G401.6 (cell line): Measurements from ENCODE around the gene TENM4.
A peak's percentile ranks its signal among the peaks of the same experiment; 100 is the strongest.

Experiments
- FAIRE-seq: peaks from 2 replicates; lab custom pipeline; 2012; peaks lifted over from hg19 to GRCh38; lab: Jason Lieb, UNC

The TENM4 gene

DNA sequence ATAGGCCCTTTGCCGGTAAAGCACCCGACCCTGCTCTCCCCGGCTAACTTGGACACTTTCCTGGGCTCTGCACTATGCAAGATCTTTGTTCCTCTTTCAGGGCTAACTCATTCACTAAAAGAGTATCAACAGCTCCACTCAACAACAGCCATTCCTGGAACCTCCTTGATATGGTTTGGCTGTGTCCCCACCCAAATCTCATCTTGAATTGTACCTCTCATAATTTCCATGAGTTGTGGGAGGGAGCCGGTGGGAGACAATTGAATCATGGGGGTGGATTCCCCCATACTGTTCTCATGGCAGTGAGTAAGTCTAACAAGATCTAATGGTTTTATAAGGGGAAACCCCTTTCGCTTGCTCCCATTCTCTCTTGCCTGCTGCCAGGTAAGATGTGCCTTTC is 330.0 kb downstream of the TENM4 start:
- no peak for FAIRE-seq

DNA sequence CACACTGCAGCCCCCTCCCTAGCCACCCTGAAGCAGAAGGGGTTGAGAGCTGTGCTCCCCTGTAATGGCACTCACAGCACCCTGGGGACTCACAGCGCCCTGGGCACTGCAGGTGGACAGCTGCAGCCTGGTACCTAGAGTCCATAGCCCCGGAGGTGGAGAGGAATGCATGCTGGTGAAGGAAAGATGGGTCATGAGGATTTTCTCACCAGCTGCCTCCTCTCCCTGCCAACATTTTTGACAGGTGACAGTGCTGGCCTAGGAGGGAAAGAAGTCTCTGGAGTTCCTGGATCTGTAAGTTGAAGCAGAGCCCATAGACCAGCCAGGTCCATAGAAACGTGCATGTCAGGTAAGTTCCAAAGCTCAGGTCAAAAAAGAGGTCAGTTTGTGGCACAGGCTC is 330.5 kb downstream of the TENM4 start:
- FAIRE-seq: no peak

DNA sequence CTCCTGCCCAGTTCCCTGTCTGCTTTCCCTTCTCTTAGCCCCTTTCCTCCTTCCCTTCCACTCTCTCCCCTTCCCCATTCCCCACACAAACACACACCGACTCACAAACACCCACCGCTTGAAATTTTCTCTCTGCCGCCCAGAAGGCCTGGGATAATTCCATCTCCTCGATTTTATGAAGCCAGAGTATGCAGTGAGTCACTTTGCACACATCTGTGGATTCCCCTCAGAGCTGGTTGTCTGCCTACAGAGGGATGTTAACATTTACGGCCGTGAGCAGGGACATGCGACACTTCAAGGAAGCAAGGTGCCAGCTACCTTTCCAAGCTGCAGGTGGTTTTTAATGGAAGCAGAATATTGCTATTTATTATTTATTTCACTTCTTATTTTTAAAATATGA is 332.0 kb downstream of the TENM4 start:
- FAIRE-seq: no peak

DNA sequence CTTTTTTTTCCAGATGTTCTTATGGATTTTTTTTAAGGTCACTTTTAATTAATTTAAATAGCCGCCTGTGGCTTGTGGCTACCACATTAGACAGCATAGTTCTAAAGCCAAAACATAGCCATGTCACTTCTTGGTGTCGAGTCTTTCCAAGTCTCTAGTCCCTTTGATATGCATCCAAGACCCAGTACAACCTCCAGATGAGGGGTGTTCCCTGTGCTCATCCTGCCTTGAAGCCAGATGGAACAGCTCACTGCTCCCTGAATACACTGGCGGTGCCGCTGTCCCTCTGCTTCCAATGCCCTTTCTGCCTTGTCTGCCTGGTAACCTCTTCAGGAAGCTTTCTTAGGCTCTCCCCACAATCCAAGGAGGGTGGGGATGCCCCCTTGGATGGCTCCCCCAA is 338.0 kb downstream of the TENM4 start:
- no peak for FAIRE-seq

DNA sequence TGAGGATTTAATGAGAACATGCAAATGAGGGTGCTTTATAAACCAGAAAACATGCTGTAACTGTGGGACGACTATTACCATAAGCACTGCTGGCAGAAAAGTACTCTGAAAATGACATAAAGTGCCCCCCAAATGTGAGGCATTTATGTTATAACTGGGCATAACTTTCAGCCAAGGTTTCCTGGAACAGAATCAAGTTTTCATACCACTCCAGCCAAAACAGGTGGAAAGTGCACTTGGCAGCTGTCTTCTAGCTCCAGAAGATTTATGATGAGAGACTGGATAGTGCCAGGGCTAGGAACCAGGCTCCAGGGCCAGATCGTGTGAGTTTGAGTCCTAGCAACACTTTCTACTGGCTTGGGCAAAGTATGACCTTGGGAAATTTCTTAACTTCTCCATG is 339.2 kb downstream of the TENM4 start:
- no peak for FAIRE-seq

DNA sequence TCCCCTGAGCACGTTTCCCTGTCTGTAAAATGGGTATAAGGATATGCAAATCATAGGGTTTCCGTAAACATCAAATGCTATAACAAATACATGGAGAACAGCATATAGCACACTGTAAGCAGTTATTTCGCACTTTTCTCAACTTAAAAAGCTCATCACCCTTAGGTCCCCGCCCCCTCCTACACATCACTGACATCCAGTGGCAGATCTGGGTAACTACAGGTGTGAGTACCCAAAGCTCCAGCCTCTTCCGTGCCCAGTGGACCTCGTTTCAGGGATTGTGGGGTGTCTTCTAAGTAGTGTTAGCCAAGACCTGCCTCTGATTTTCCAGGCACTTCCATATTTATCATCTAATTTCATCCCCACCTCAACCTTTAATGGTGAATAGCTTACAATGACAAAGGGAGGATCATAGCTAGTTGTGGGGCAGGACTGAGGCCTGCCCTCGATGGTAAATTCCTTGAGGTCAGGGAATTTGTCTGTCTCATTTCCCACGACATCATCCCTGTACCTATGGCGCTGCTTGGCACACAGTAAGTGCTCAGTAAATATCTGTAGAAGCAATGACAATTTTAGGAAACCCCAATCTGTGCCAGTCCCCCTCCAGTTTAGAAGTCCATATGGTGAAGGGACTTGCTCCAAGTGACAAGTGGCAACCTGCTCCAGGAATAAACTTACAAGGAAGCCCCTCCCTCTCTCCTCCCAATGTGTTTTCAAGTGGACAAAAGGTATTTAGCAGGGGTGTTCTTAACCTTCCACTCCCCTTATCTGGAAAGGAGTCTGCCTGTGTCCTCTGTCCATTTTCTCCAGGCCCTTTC is 340.5 kb downstream of the TENM4 start:
- FAIRE-seq: peak; percentile 94

DNA sequence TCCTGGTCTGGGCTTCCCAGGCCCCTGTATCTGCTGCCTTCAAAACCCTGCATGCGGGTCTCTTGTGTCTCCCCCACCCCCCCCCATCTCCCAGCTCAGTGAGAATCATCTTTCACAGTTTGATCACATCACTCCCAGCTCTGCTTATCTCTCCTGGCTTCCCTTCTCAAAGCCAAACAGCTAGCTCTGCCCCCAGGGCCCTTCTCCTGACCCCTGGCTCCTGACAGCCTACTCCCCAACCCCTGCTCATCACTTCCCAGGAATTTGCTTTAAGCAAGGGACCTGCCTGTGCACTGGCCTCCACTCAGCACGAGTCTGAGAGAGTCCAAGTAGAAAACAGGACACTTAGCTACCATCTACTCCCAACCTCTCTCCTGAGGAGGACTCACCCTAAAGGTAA is 342.7 kb downstream of the TENM4 start:
- no peak for FAIRE-seq

DNA sequence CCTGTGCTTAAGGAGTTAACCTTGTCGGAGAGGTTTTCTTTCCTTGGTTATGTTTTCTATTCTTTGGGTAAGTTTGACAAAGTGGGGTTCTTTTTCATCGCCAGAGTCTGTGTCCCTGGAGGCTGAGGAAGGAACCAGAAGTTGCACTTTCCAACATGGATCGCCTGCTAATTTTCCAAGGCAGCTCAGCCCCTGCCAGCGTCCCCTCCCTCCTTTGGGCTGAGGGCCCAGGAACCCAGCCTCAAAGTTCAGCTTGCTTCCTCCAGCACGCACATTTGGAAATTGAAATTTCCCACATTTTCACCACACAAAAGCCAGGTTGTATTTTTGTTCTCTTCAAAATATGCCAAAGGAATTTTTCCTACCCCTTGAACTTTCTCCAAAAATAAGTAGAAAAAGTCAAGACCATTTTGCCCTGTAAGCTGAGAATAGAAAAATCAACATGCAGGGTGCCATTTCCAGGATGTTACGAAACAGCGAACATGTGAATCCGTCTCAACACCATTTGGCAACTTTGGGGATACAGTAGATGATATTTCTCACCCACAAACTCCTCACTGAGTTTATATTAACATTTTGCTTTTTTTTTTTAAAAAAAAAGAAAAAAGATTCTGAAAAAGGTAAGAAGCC is 343.5 kb downstream of the TENM4 start:
- peak; percentile 51 for FAIRE-seq

DNA sequence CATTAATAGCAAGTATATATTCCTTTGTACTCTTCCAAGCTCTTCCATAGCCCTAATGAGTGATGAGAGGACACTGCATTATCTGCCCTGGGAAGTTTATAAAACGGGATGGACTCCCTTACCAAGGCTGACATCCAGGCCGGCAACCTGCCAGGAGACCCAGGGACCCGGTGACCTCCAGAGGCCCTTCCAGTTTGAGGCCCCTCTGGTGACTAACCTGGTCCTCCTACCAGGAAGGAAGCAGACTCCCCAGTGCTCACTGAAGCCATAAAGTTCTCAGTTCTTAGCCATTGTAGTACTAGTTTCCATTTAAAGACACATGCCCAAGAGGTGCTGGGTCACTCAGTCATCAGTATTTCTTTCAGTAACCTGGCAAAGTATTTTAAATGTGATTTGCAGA is 345.4 kb downstream of the TENM4 start:
- no peak for FAIRE-seq

DNA sequence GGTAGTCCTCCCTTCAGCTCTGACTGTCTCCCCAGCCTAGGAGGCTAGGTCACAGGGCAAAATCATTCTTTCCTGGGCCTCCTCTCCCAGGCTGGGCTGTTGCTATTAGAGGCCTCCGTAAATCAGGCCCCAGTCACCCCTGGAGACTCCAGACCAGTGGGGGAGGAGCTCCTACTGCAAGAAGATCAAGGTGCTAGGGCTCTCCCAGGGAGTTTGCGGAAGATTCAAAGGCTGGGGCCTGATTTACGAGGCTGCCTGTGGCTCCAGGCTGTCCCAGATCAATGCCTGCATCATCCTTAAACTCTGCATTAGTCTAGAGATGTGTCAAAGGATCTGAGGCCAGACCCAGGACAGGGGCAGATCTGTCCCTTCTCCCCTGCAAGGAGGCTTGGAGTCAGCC is 346.2 kb downstream of the TENM4 start:
- FAIRE-seq: no peak

DNA sequence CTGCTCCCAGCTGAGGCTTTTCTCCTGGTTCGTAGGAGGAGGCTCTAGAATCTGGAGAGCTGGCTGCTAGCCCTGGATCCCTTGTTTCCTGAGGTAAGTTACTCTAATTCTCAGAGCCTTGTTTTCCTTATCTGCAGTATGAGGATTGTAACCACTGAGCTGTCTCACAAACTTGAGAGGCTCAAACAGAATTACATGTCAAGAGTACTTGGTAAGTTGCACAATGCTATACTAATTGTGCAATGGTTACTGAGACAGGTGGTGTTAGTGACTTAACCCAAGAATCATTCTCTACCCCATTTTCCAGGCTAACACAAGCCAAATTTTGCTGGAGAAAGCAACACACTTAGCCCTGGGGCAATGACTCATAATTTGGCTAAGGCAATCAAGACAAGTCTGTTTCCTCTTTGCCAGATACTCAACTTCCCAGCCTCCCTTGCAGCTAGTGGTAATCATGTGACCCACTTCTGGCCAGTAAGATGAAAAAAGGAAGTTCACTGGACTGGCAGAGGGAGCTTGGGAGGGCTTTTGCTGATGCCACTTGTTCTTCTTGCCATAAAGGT is 348.0 kb downstream of the TENM4 start:
- FAIRE-seq: no peak

DNA sequence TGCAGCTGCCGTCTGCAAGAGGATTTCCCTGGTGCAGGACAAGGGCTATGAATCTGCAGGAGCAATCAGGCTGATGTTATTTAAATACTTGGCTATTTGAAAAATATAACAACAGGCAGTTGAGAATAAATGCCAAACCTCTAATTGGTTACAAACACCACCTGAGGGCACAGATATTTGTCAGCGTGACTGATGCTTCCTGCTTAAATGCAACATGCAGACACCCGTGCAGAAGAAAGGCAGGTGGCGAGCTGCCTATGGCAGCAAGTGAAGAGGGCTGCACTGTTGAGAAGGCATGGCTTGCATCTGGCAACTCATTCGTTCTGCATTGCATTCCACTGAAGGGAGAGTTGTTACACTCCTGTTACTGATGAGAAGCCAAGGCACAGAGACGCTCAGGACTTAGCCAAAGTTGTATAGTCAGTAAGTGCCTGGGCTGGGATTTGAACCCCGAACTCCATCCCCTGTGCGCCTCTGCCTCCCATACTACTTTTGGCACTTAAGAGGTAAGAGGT is 350.6 kb downstream of the TENM4 start:
- FAIRE-seq: no peak

DNA sequence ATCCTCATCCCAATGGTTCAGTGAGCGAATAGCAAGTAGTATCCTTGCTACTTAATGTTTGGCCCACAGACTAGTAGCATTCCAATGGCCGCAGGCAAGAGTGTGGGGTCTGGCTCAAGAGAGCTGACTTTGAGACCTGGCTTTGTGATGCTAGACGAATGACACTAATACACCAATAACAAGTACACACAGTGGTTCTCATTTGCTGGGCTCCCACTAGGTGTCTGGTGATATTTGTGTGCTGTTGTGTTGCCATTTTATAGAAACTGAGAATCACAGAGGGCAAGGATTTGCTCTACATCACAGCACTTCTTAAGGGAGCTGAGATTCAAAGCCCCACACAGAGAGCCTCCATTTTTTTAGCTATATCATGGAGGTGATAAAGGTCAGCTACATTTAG is 351.2 kb downstream of the TENM4 start:
- no peak for FAIRE-seq

DNA sequence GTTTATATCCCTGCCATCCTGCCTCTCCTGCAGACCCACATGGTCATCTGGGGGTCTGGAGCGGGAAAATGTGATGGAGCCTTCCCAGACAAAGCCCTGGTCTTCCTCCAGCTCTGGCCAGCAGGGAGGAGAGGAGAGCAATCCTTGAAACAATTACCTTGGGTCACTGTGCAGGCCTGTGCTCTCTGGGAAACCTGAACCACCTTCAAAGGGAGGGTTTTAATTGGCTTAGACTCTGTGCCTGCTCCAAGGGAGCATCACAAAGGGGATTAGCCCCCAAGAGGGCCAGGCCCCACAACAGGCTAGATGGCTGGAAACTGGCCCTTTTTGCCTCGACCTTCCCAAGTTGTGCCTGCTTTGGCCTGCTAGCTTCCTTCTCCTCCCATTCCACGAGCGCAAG is 351.9 kb downstream of the TENM4 start:
- FAIRE-seq: no peak

DNA sequence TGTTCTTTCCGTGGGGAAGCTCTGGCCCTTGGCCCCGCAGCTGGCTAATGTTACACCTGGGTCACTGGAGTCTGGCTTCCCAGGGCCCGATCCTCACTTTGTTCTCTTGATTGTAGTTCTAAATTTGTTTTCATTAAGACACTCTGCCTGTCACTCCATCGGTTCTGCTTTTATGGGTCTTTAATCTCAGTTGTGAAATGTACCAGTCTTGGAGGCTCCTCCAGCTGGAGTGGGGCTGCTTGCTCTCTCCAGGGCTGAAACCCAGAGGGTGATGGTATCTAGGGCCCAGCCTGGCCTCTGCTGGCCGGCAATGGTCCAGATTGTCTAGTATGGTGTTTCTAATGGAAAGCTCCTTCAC is 352.9 kb downstream of the TENM4 start:
- FAIRE-seq: no peak

DNA sequence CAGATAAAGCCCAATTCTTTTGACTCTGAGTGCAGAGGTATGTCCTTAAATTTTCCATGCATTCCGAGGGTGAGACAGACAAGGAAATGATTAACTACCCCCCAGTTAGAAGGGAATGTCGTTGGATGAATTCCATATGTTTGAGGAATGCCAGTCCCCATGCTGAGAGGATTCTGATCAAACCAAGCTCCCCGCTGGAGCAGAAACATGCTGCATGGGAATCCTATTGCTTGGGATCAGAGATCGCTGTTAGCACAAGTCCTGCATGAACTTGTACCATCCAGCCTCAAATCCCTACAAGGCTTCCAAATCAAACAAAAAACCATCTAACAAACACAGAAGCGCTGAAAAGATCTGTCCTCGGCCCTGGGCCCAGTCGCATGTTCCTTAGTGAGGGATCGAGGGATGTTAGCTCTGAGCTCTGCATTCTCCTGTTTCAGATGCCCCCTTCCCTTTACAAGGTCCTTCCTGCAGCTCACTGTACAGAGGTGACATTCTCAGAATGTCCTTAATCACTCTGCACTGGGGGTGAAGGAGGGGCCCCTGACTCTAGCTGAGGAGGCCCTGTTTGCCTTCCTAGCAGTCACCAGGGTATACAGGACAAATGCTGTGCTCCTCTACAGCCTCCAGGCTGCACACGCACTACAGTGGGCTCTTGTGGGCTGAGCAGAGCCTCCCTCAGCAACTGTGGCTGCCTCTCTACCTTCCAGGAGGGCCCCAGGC is 353.4 kb downstream of the TENM4 start:
- FAIRE-seq: peak; percentile 99

DNA sequence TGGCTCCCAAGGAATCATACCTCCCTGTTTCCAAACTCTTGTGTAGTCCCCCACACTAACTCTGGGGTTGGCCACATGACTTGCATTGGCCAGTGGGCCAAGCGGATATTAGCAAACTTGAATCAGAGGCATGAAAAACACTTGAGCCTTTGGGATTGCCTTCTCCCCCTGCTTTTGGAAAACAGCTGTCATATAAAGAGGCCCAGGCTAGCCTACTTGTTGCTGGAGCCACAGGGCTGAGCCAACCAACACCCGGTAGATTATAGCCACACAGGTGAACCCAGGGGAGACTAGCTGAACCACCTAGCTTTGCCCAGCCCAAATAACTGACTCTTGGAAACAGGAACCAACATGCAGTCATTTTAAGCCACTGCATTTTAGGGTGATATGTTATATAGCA is 354.8 kb downstream of the TENM4 start:
- FAIRE-seq: peak; percentile 70

DNA sequence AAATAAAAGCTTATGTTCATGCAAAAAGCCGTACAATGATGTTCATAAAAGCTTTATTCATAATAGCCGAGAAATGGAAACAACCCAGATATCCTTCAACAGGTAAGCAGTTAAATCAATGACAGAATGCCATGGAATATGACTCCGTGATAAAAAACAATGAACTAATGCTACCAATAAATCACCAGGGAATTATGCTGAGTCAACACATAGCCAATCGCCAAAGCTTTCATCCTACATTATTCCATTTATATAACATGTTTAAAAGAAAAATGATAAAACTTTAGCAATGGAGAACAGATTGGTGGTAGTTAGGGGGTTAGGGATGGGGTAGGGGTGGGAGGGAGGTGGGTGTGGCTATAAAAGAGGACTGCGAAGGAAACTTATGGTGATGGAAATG is 356.4 kb downstream of the TENM4 start:
- FAIRE-seq: no peak

DNA sequence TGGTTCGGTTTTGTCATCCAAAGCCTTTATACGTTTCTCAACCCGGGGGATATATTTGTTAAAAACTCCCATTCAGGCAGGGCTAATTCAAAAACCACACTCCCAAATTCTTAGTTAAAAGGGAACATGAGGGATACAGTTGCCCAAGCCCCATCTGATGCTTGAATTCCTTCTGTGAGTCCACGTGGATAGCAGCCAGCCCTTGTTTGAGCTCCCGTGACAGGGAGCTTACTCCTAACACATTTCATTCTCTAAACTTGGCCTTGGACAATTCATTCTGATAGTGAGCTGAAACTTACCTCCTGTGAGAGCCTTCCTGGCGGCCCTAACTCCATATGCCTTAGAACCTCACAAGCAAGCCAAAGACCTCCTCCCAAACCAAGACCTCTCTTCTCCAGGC is 357.5 kb downstream of the TENM4 start:
- FAIRE-seq: no peak

DNA sequence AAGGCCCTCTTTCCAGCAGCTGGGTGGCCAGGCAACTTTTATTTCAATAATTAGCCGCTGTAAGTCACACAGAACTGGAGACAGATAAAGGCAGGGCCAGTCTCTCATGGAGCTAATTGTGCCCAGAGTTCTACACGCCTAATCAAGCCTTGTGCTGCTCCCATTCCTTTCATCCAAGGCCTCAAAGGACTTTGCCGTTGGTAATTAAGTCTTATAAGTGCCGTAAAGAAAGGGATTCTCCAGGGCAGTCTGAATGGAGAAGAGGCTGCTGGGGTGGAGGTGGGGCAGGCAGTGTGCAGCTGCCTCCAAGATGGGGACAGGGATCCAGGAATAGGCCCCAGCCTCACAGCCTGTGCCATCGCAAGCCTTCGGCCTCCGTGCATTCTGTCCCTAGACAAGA is 357.9 kb downstream of the TENM4 start:
- FAIRE-seq: no peak

DNA sequence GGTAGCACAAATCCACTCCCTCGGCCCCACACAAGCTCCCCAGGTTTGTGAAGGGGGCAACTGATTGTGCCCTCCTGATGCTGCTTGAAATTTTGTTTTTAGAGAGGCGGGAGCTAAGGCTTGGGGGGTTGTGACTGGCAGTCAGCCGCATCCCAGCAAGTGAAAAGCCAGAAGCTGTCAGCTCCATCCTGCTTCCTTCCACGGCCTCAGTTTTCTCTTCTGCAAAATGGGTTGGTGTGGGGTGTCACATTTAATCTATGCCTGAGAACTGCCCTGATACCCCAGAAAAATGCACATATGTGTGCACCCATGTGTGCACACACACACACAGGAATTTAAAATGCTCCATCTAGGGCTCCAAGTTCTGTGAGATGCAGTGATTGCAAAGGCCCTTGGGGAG is 358.6 kb downstream of the TENM4 start:
- FAIRE-seq: no peak

DNA sequence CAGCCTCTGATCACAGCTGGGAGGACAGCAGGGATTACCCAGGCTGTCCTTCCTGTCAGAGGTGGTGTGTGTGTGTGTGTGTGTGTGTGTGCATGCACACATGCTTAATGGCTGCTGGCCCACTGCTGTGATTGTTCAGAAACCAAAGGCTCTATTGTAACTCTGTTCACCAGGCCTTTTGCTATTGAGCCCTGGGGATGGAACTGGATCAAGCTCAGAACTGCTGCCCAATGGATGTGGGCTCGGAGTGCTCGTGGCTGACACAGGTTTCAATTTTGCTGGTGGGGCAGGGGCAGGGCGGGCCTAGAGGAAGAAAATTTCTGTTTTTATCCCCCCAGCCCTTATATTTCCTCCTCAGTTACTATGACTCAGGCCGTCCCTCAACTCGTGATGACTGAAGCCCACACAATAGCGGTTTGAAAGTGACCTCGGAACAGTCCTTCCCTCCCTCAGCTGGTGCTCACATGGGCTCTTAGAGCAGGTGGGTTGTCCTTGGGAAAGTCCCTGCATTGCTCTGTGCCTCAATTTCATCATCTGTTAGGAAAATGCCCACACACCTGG is 359.3 kb downstream of the TENM4 start:
- peak; percentile 99 for FAIRE-seq

DNA sequence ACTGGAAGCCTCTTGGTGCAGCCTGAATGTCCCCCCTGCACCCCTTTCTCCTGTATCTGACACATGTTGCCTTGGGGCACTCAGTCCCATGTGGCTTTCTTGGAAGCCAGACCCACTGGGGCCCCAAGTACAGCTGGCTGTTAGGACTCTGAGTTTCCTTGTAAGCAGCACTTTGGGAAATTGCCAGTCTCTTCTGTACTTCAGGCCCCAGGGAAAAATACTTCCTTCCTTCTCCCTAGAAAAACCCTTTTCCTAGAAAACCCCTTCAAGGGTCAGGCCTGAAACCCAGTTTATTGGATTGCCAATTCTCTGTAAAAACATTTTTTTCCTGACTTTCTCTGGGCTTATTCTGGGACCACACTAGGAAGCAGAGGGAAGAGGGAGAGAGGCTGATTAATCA is 360.3 kb downstream of the TENM4 start:
- peak; percentile 99 for FAIRE-seq
